ENCODE results near the gene CLCN7. TPM values are rescaled to one million over a fixed set of nuclear protein-coding genes. Genes with fewer than 3 reads are reported as not detected.

Gene CLCN7
- total and polyA plus RNA-seq, 2 of the 13 experiments (the other 11 are each of a cell fraction or from before 2014, with no cell fraction given): 24.6 to 25.1 TPM

DNA sequence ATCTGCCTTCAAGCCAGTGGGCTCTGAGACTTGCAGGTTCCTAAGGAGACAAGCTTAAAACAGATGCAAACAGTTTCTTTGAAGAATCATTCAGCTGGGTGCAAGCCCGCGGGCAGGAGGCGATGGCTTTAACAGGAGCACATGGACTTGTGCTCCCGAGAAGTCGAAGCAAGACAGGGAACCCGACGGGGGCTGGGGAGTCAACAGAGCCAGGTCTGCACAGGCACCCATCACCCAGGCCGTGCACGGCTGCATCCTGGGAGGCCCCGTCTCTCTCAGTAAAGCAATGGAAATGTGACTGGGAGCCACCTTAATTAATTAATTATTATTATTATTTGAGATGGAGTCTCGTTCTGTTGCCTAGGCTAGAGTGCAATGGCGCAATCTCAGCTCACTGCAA lies 14.2 kb upstream of the CLCN7 start (continued):
- TF ChIP-seq ZNF142 (CRISPR knock-in tag; IDR thresholded peaks at IDR 0.05) (no peak), ZNF562 (CRISPR knock-in tag; IDR thresholded peaks at IDR 0.05; ENCODE audit: borderline replicate concordance) (no peak), HIVEP1 (CRISPR knock-in tag; IDR thresholded peaks at IDR 0.05) (no peak), ZNF234 (CRISPR knock-in tag; conservative IDR thresholded peaks at IDR 0.05) (no peak), HOXA7 (CRISPR knock-in tag; IDR thresholded peaks at IDR 0.05) (no peak), ZNF510 (CRISPR knock-in tag; IDR thresholded peaks at IDR 0.05; ENCODE audit: low read depth) (no peak)

- CTCF ChIA-PET (ENCODE audit: low intra/inter-chr PET ratio, low total read pairs): no interaction called here
- no peak for TF ChIP-seq ZNF335 (CRISPR knock-in tag; IDR thresholded peaks at IDR 0.05)
- TF ChIP-seq GTF2F1 (IDR thresholded peaks at IDR 0.05; ENCODE audit: low read length): no peak
- TF ChIP-seq NFKB2 (CRISPR knock-in tag; IDR thresholded peaks at IDR 0.05; ENCODE audit: borderline replicate concordance): no peak
- TF ChIP-seq ZNF646 (CRISPR knock-in tag; IDR thresholded peaks at IDR 0.05): no peak
- no peak for TF ChIP-seq NFATC3 (CRISPR knock-in tag; IDR thresholded peaks at IDR 0.05)
- TF ChIP-seq, protein P1, sequence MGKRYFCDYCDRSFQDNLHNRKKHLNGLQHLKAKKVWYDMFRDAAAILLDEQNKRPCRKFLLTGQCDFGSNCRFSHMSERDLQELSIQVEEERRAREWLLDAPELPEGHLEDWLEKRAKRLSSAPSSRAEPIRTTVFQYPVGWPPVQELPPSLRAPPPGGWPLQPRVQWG (CRISPR knock-in tag; IDR thresholded peaks at IDR 0.05; ENCODE audit: borderline replicate concordance, low read depth): no peak
- TF ChIP-seq HOXA7 (CRISPR knock-in tag; IDR thresholded peaks at IDR 0.05): no peak
Measured at GRCh38 chr16:1488619-1489018, 13.8 kb upstream of the CLCN7 start, which contains the start of gene PTX4. PTX4 (minus strand) TSS chr16:1488944; CDS start chr16:1488909, 35 bp downstream.

More at GRCh38 chr16:1488619-1489018, 13.8 kb upstream of the CLCN7 start, which contains the start of gene PTX4:
- Histone ChIP-seq H3K4me1 (ENCODE audit: insufficient read depth, low read length) (peaks cover 29% of the 10 kb centered on the region), H3K79me2 (ENCODE audit: insufficient read depth, low read length) (no peaks in the 10 kb centered on the region), H3K9ac (ENCODE audit: insufficient read depth, low read depth, low read length) (no peak within 1 kb of the TSS), H3K27me3 (ENCODE audit: control insufficient read depth in 1 of 2, insufficient read depth in 2 of 2, low read length in 2 of 2) (peaks cover 3 to 42% of the 10 kb centered on the region in 2 experiments; a peak in 4 of 5 replicates), H2AFZ (ENCODE audit: low read length) (no peak within 1 kb of the TSS), H3K9me3 (ENCODE audit: low read length) (no peaks in the 10 kb centered on the region), H3K36me3 (replicated peaks in 1 of 2; ENCODE audit: control insufficient read depth in 1 of 2, insufficient read depth in 2 of 2, low read length in 2 of 2) (no peaks in the 10 kb centered on the region), H3K4me2 (ENCODE audit: low read depth, low read length) (no peak within 1 kb of the TSS), H3K4me3 (replicated peaks in 1 of 3; ENCODE audit: insufficient read depth in 1 of 3, low read depth in 2 of 3, low read length in 3 of 3) (no peak within 1 kb of the TSS), H4K20me1 (ENCODE audit: insufficient read depth, low read length) (no peaks in the 10 kb centered on the region), H3K27ac (ENCODE audit: extremely low read length, insufficient read depth, low read length) (no peak within 1 kb of the TSS)
- BruUV-seq (replicated peaks): no TSS peak
- WGBS (ENCODE audit: low lambda C conversion rate): 81% methylated on average over 16 of the region's 19 CpGs
- ATAC-seq (no peak), DNase-seq (ENCODE audit: low spot score) (no peak), FAIRE-seq (no peak)
- POLR2A ChIA-PET: no interaction called here
- intact Hi-C loops (cut with micrococcal nuclease; ENCODE audit: unreplicated experiment): no loop called here
- in situ Hi-C loops (cut with HindIII; ENCODE audit: extremely low pct_ligation_motif_present, low pct_unique_long_range_greater_than_20kb): no loop called here
